ENCODE measurements around the gene CELSR1.

CELSR1 gene

DNA sequence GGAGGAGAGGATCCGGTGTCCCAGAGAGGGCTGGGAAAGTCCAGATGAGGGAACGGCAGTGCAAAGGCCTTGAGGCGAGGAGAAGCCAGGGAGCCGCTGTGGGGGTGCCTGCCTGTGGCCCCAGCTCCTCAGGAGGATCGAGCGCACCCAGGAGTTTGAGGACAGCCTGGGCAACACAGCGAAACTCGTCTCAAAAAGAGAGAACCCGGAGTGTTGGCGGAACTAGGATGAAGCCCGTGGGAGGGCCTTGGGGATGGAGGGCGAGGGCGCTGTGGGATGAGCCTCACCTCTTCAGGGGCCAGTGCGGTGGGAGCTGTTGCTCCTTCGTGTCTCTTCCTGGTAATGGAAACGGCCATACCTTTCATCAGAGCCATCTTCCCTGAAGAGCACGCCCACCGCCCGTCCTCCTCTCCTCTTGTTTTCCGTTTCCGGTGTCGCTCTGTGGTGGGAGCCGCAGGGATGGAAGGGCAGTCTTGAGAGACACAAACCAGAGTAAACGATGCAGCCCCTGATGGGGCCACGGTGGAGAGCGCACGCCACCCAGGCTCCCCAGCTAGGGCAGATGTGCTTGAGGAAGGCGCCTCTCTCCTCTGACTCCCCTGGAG is 186.2 kb downstream of the CELSR1 start:
- POLR2A ChIA-PET: no interaction called here
- TF ChIP-seq, protein P1, sequence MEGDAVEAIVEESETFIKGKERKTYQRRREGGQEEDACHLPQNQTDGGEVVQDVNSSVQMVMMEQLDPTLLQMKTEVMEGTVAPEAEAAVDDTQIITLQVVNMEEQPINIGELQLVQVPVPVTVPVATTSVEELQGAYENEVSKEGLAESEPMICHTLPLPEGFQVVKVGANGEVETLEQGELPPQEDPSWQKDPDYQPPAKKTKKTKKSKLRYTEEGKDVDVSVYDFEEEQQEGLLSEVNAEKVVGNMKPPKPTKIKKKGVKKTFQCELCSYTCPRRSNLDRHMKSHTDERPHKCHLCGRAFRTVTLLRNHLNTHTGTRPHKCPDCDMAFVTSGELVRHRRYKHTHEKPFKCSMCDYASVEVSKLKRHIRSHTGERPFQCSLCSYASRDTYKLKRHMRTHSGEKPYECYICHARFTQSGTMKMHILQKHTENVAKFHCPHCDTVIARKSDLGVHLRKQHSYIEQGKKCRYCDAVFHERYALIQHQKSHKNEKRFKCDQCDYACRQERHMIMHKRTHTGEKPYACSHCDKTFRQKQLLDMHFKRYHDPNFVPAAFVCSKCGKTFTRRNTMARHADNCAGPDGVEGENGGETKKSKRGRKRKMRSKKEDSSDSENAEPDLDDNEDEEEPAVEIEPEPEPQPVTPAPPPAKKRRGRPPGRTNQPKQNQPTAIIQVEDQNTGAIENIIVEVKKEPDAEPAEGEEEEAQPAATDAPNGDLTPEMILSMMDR (IDR thresholded peaks at IDR 0.05; ENCODE audit: control extremely low read depth, extremely low read depth, low read depth, missing control alignments): no peak

DNA sequence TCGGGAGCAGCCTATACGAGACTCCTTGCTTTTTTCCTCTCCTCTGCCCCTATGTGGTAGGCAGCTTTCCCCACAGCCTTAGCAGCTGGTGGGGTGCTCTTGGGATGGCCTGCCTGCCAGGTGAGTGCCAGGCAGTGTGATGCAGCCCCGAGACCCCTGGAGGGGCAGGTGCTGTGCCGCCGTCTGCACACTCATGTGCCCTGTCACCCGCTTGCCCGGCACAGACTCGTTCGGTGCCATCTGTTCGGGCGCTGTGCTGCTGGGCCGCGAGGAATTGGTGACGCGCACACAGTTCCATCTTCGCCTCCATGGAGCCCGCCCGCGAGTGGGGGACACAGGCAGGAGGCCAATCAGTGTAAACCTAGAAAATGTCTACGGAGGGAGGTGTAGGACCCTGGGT is 186.8 kb downstream of the CELSR1 start:
- ChIA-PET CTCF (interaction anchor here (2.1 kb wide), 1 partner anchor 17 kb away, joined by 6 read pairs; no protein-coding TSS in a partner anchor), POLR2A (no interaction called here)
- no peak for DNase-seq (ENCODE audit: extremely low spot score)
- TF ChIP-seq, protein P1 (IDR thresholded peaks at IDR 0.05; ENCODE audit: control extremely low read depth, extremely low read depth, low read depth, missing control alignments): no peak

More for the DNA sequence above, 186.2 kb downstream of the CELSR1 start:
- CTCF ChIA-PET: interaction anchor here (2.1 kb wide), 1 partner anchor 16 kb away, joined by 6 read pairs; no protein-coding TSS in a partner anchor
- no peak for DNase-seq (ENCODE audit: extremely low spot score)

DNA sequence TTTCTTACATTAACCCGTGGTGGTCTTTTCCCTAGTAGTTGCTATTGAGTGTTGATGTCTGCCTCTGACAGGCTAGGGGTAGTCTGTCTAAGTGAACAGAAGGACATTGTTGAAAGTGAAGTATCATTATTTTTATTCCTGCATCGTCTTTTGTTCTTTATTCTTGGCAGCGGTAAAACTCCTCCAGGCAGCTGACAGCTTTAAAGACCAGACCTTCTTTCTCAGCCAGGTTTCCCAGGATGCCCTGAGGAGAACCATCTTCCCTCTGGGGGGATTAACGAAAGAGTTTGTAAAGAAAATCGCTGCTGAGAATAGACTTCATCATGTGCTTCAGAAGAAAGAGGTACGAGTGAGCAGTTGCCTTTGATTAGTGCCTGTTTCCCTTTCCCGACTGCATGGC is 187.3 kb downstream of the CELSR1 start:
- ChIA-PET POLR2A (no interaction called here), CTCF (interaction anchor here (1.0 to 2.1 kb wide), 2 partner anchors 11 to 17 kb away, joined by 3 to 6 read pairs; no protein-coding TSS in a partner anchor)
- TF ChIP-seq, protein P1 (IDR thresholded peaks at IDR 0.05; ENCODE audit: control extremely low read depth, extremely low read depth, low read depth, missing control alignments): no peak
- DNase-seq (ENCODE audit: extremely low spot score): no peak

DNA sequence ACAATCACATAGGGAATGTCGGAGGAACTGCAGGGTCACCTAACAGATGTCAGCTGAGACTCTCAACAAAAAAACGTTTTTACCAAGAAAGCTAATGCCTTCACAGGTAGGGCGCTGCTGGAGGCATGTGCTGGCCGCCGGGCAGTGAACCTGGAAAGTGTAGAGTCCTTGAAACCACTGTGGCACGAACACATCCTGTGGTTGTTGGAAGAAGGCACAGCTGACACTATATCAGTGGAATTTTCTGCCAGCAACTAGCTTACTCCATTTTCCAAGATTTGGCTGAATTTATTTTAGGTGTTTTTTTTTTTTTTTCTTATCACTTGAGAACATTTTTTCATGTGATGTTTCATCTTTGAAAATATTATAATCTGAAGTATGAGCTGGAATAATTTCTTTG is 187.7 kb downstream of the CELSR1 start:
- DNase-seq (ENCODE audit: extremely low spot score): no peak
- ChIA-PET CTCF (interaction anchor here (1.0 kb wide), 1 partner anchor 11 kb away, joined by 3 read pairs; no protein-coding TSS in a partner anchor), POLR2A (no interaction called here)
- TF ChIP-seq, protein P1 (IDR thresholded peaks at IDR 0.05; ENCODE audit: control extremely low read depth, extremely low read depth, low read depth, missing control alignments): no peak

DNA sequence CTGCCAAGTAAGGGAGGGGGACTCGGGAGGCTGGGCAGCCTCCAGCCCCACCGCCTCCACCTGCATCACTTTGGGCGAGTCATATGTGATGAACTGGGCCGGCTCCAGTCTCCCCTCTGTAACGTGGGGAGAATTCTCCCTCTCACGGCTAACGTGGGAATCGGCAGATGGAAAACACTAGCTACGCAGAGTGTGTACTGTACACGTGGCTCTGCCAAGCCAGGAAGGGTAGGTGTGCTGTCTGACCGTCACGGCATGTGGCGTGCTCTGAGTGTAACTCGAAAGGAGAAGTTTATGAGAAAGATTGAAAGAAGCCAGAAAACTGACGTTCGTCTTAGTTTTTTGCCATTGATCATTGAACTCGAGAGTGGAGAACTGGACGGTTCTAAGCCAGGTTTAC is 188.2 kb downstream of the CELSR1 start:
- CTCF ChIA-PET: interaction anchor here (1.0 kb wide), 1 partner anchor 10 kb away, joined by 3 read pairs; no protein-coding TSS in a partner anchor
- TF ChIP-seq, protein P1 (IDR thresholded peaks at IDR 0.05; ENCODE audit: control extremely low read depth, extremely low read depth, low read depth, missing control alignments): no peak
- peak; percentile 58 for DNase-seq (ENCODE audit: extremely low spot score)
- POLR2A ChIA-PET: no interaction called here

DNA sequence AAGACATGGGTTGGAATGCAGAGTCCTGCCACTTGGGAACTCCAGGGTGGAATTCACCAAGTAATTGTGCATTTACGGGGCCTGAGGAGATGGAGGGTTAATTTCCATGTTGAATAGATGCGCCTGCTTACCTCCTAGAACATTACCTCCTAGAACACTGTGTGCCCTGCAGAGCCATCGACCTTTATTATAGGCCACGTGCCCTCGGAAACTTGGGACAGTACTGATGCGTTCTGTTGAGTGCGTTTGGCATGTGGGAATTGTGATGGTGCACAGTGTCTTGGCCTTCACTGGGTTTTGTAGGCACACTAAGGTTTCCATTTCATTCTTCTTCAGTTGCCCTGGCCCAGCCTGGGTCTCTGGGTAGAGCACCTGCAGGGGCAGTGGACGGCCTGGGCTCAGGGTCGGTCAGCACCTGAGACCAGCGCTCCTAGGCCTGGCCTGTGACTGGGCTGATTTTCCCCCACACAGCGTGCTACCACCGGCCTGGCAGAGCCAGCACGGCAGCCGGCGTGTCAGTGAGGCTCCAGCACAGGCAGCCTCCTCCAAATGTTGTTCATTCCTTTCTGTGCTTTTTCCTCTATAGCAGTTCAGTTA is 189.2 kb downstream of the CELSR1 start:
- TF ChIP-seq, protein P1 (IDR thresholded peaks at IDR 0.05; ENCODE audit: control extremely low read depth, extremely low read depth, low read depth, missing control alignments): no peak
- DNase-seq (ENCODE audit: extremely low spot score): no peak
- ChIA-PET POLR2A (no interaction called here), CTCF (no interaction called here)

Measured in GM10248 (cell line).